ENCODE results near the gene RTP4.
"Not testable (repeated sequence)": the region's sequence is repeated elsewhere in the genome, so short reads cannot be mapped to it uniquely, and the experiment has no call there.

RTP4 gene

DNA sequence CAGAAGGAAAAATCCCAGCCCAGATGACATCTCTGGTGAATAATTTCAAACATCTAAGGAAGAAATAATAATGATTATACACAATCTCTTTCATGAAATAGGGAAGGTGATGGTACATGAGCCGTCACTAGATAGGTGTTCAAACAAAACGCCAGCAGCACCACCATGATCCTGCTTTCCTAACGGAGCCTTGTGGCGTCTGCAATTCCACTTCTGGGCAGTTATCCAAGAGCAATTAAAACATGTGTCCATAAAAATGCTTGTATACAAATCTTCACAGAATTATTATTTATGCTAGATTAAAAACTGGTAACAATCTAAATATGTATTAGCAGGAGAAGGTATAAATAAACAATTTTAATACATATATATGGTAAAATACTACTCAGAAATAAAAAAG is 33.7 kb downstream of the RTP4 start:
- no peaks in the 10 kb centered on the region for H3K4me1 ChIP-seq (ENCODE audit: insufficient read depth, low read length, poor library complexity, severe bottlenecking)
- H3K9ac ChIP-seq (ENCODE audit: low read depth, low read length, poor library complexity, severe bottlenecking) = no peak overlapping the region
- H3K4me2 ChIP-seq (ENCODE audit: low read depth, low read length, poor library complexity, severe bottlenecking) = no peak overlapping the region
- H3K9me3 ChIP-seq (ENCODE audit: insufficient read depth, low read depth, low read length) = no peaks in the 10 kb centered on the region
- no peaks in the 10 kb centered on the region for H3K9me2 ChIP-seq (replicated peaks; ENCODE audit: low read depth, low read length)
- no peak overlapping the region for H2AFZ ChIP-seq (ENCODE audit: low read length)
- no peaks in the 10 kb centered on the region for H3K36me3 ChIP-seq (ENCODE audit: insufficient read depth, low read length)
- no peaks in the 10 kb centered on the region for H3F3A ChIP-seq (ENCODE audit: low read depth)
- H4K20me1 ChIP-seq (ENCODE audit: insufficient read depth, low read length, poor library complexity, severe bottlenecking) = no peaks in the 10 kb centered on the region
- H3K79me2 ChIP-seq (ENCODE audit: insufficient read depth, low read length) = no peaks in the 10 kb centered on the region
- H3K4me3 ChIP-seq (ENCODE audit: low read length, poor library complexity, severe bottlenecking) = no peak overlapping the region
- TF ChIP-seq, protein P1, sequence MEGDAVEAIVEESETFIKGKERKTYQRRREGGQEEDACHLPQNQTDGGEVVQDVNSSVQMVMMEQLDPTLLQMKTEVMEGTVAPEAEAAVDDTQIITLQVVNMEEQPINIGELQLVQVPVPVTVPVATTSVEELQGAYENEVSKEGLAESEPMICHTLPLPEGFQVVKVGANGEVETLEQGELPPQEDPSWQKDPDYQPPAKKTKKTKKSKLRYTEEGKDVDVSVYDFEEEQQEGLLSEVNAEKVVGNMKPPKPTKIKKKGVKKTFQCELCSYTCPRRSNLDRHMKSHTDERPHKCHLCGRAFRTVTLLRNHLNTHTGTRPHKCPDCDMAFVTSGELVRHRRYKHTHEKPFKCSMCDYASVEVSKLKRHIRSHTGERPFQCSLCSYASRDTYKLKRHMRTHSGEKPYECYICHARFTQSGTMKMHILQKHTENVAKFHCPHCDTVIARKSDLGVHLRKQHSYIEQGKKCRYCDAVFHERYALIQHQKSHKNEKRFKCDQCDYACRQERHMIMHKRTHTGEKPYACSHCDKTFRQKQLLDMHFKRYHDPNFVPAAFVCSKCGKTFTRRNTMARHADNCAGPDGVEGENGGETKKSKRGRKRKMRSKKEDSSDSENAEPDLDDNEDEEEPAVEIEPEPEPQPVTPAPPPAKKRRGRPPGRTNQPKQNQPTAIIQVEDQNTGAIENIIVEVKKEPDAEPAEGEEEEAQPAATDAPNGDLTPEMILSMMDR (conservative IDR thresholded peaks at IDR 0.05; ENCODE audit: low read length) = no peak
- TF ChIP-seq EZH2phosphoT487 (IDR thresholded peaks at IDR 0.05; ENCODE audit: borderline replicate concordance) = no peak
- H3K27me3 ChIP-seq (ENCODE audit: insufficient read depth, low read length, poor library complexity, severe bottlenecking) = no peaks in the 10 kb centered on the region

DNA sequence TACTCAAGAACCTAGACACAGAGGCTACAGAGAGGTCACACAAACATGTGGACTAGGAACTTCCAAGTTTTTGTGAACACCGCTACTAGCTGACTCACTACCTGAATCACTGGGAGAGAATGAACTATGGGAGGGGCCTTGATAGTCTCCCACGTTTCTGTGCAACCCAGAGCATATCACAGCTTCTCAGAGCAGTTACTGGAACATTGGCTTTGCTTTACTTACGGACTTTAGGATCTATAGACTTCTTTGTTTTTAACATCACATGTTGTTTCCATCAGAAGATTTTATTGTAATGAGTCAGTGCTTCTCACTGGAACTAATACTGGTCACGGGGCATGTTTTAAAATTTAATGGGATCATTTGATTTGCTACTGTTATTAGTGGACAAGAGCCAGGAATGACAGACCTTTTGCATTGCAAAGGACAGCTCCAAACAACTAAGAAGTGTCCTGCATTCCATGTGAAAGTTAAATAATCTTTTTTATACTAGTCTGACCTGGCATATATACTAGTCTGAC is 35.6 kb downstream of the RTP4 start:
- no peaks in the 10 kb centered on the region for H3K79me2 ChIP-seq (ENCODE audit: insufficient read depth, low read length)
- no peaks in the 10 kb centered on the region for H3K9me2 ChIP-seq (replicated peaks; ENCODE audit: low read depth, low read length)
- H3K4me3 ChIP-seq (ENCODE audit: low read length, poor library complexity, severe bottlenecking) = no peak overlapping the region
- no peak overlapping the region for H2AFZ ChIP-seq (ENCODE audit: low read length)
- no peaks in the 10 kb centered on the region for H4K20me1 ChIP-seq (ENCODE audit: insufficient read depth, low read length, poor library complexity, severe bottlenecking)
- no peak overlapping the region for H3K4me2 ChIP-seq (ENCODE audit: low read depth, low read length, poor library complexity, severe bottlenecking)
- H3K9me3 ChIP-seq (ENCODE audit: insufficient read depth, low read depth, low read length) = no peaks in the 10 kb centered on the region
- no peaks in the 10 kb centered on the region for H3F3A ChIP-seq (ENCODE audit: low read depth)
- no peaks in the 10 kb centered on the region for H3K27me3 ChIP-seq (ENCODE audit: insufficient read depth, low read length, poor library complexity, severe bottlenecking)
- TF ChIP-seq, protein P1 (conservative IDR thresholded peaks at IDR 0.05; ENCODE audit: low read length) = no peak
- no peak for TF ChIP-seq EZH2phosphoT487 (IDR thresholded peaks at IDR 0.05; ENCODE audit: borderline replicate concordance)
- no peak overlapping the region for H3K9ac ChIP-seq (ENCODE audit: low read depth, low read length, poor library complexity, severe bottlenecking)
- no peaks in the 10 kb centered on the region for H3K36me3 ChIP-seq (ENCODE audit: insufficient read depth, low read length)
- H3K4me1 ChIP-seq (ENCODE audit: insufficient read depth, low read length, poor library complexity, severe bottlenecking) = no peaks in the 10 kb centered on the region

DNA sequence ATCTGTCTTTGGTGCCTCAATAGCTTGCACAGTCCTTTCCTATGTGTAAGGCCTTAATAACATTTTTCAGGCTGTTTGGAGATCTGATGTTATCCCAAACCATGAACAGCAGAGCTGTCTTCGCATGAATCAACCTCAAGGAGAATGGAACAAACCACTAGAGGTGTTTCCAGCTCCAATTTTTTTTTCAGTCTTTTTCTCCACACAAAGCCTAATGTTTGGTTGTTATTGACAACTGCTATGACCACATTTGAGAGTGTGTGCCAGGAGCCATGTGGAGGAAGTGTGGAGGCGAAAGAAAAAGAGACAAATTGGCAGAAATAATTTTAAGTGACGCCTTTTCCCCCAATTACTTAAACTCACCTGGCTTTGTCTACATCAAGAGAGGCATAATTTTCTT is 38.7 kb downstream of the RTP4 start:
- Histone ChIP-seq H3K79me2 (ENCODE audit: insufficient read depth, low read length) (no peaks in the 10 kb centered on the region), H4K20me1 (ENCODE audit: insufficient read depth, low read length, poor library complexity, severe bottlenecking) (no peaks in the 10 kb centered on the region), H3K4me3 (ENCODE audit: low read length, poor library complexity, severe bottlenecking) (no peak overlapping the region), H2AFZ (ENCODE audit: low read length) (no peak overlapping the region), H3K9ac (ENCODE audit: low read depth, low read length, poor library complexity, severe bottlenecking) (no peak overlapping the region), H3K4me2 (ENCODE audit: low read depth, low read length, poor library complexity, severe bottlenecking) (no peak overlapping the region), H3K9me3 (ENCODE audit: insufficient read depth, low read depth, low read length) (no peaks in the 10 kb centered on the region), H3K27me3 (ENCODE audit: insufficient read depth, low read length, poor library complexity, severe bottlenecking) (no peaks in the 10 kb centered on the region), H3F3A (ENCODE audit: low read depth) (no peaks in the 10 kb centered on the region), H3K4me1 (ENCODE audit: insufficient read depth, low read length, poor library complexity, severe bottlenecking) (no peaks in the 10 kb centered on the region), H3K36me3 (ENCODE audit: insufficient read depth, low read length) (no peaks in the 10 kb centered on the region), H3K9me2 (replicated peaks; ENCODE audit: low read depth, low read length) (no peaks in the 10 kb centered on the region)
- no peak for TF ChIP-seq EZH2phosphoT487 (IDR thresholded peaks at IDR 0.05; ENCODE audit: borderline replicate concordance)
- TF ChIP-seq, protein P1 (conservative IDR thresholded peaks at IDR 0.05; ENCODE audit: low read length) = no peak

DNA sequence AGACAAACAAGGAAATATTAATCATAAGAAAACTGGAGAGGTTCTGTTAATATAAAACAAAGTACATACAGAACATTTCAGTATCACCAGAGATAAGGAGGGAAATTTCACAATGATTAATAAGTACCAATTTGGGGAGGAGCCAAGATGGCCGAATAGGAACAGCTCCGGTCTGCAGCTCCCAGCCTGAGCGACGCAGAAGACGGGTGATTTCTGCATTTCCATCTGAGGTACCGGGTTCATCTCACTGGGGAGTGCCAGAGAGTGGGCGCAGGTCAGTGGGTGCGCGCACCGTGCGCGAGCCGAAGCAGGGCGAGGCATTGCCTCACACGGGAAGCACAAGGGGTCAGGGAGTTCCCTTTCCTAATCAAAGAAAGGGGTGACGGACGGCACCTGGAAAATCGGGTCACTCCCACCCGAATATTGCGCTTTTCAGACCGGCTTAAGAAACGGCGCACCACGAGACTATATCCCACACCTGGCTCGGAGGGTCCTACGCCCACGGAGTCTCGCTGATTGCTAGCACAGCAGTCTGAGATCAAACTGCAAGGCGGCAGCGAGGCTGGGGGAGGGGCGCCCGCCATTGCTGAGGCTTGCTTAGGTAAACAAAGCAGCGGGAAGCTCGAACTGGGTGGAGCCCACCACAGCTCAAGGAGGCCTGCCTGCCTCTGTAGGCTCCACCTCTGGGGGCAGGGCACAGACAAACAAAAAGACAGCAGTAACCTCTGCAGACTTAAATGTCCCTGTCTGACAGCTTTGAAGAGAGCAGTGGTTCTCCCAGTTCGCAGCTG is 44.0 kb downstream of the RTP4 start:
- not testable (repeated sequence) for H4K20me1 ChIP-seq (ENCODE audit: insufficient read depth, low read length, poor library complexity, severe bottlenecking); H3K36me3 ChIP-seq (ENCODE audit: insufficient read depth, low read length); H3K4me1 ChIP-seq (ENCODE audit: insufficient read depth, low read length, poor library complexity, severe bottlenecking); H3K4me3 ChIP-seq (ENCODE audit: low read length, poor library complexity, severe bottlenecking); H3K9ac ChIP-seq (ENCODE audit: low read depth, low read length, poor library complexity, severe bottlenecking); H2AFZ ChIP-seq (ENCODE audit: low read length); H3K9me2 ChIP-seq (replicated peaks; ENCODE audit: low read depth, low read length); H3K79me2 ChIP-seq (ENCODE audit: insufficient read depth, low read length); H3F3A ChIP-seq (ENCODE audit: low read depth); H3K9me3 ChIP-seq (ENCODE audit: insufficient read depth, low read depth, low read length); H3K4me2 ChIP-seq (ENCODE audit: low read depth, low read length, poor library complexity, severe bottlenecking); H3K27me3 ChIP-seq (ENCODE audit: insufficient read depth, low read length, poor library complexity, severe bottlenecking)
